ENCODE measurements around the gene LMAN2.

Gene LMAN2

GRCh38 chr5:177355162-177355867, 3.8 kb upstream of the LMAN2 start:
- TF ChIP-seq CTCF (IDR thresholded peaks at IDR 0.05): no peak
- H3K27ac ChIP-seq: no peak overlapping the region
- H3K9me3 ChIP-seq (ENCODE audit: control insufficient read depth, low read length): no peaks in the 10 kb centered on the region
- H3K4me2 ChIP-seq (ENCODE audit: low read length): no peak overlapping the region
- H3K79me2 ChIP-seq: peaks cover 9% of the 10 kb centered on the region
- H3K9ac ChIP-seq: no peak overlapping the region
- peaks cover 4% of the 10 kb centered on the region for H3K4me1 ChIP-seq
- no peaks in the 10 kb centered on the region for H3K27me3 ChIP-seq (ENCODE audit: control insufficient read depth, insufficient read depth, low read length)
- no peak overlapping the region for H3K4me3 ChIP-seq (ENCODE audit: low read depth, low read length)
- H3K36me3 ChIP-seq (ENCODE audit: control insufficient read depth, insufficient read depth, low read length): no peaks in the 10 kb centered on the region
- no peak overlapping the region for H2AFZ ChIP-seq

- TF ChIP-seq CTCF (IDR thresholded peaks at IDR 0.05): no peak
- Histone ChIP-seq H3K36me3 (ENCODE audit: control insufficient read depth, insufficient read depth, low read length) (no peaks in the 10 kb centered on the region), H3K4me1 (peaks cover 5% of the 10 kb centered on the region), H3K4me3 (ENCODE audit: low read depth, low read length) (no peak overlapping the region), H3K9ac (no peak overlapping the region), H3K79me2 (peaks cover 10% of the 10 kb centered on the region), H3K9me3 (ENCODE audit: control insufficient read depth, low read length) (no peaks in the 10 kb centered on the region), H3K27me3 (ENCODE audit: control insufficient read depth, insufficient read depth, low read length) (no peaks in the 10 kb centered on the region), H3K4me2 (ENCODE audit: low read length) (no peak overlapping the region), H2AFZ (no peak overlapping the region), H3K27ac (no peak overlapping the region)
Measured at GRCh38 chr5:177354711-177355110, 3.2 kb upstream of the LMAN2 start.

- Histone ChIP-seq H3K79me2 (peaks cover 10% of the 10 kb centered on the region), H3K27ac (no peak overlapping the region), H3K4me1 (peaks cover 5% of the 10 kb centered on the region), H3K4me3 (ENCODE audit: low read depth, low read length) (no peak overlapping the region), H3K4me2 (ENCODE audit: low read length) (no peak overlapping the region), H3K27me3 (ENCODE audit: control insufficient read depth, insufficient read depth, low read length) (no peaks in the 10 kb centered on the region), H3K9ac (no peak overlapping the region), H3K36me3 (ENCODE audit: control insufficient read depth, insufficient read depth, low read length) (no peaks in the 10 kb centered on the region), H2AFZ (no peak overlapping the region), H3K9me3 (ENCODE audit: control insufficient read depth, low read length) (no peaks in the 10 kb centered on the region)
- no peak for TF ChIP-seq CTCF (IDR thresholded peaks at IDR 0.05)
Measured at GRCh38 chr5:177354256-177354655, 2.8 kb upstream of the LMAN2 start.

GRCh38 chr5:177353093-177353492, 1.6 kb upstream of the LMAN2 start:
- no peak overlapping the region for H2AFZ ChIP-seq
- TF ChIP-seq CTCF (IDR thresholded peaks at IDR 0.05): no peak

More at GRCh38 chr5:177353093-177353492, 1.6 kb upstream of the LMAN2 start:
- Histone ChIP-seq H3K79me2 (peaks cover 10% of the 10 kb centered on the region), H3K27me3 (ENCODE audit: control insufficient read depth, insufficient read depth, low read length) (no peaks in the 10 kb centered on the region), H3K4me3 (ENCODE audit: low read depth, low read length) (no peak overlapping the region), H3K4me2 (ENCODE audit: low read length) (no peak overlapping the region), H3K27ac (no peak overlapping the region), H3K36me3 (ENCODE audit: control insufficient read depth, insufficient read depth, low read length) (no peaks in the 10 kb centered on the region), H3K9ac (no peak overlapping the region), H3K4me1 (peaks cover 5% of the 10 kb centered on the region), H3K9me3 (ENCODE audit: control insufficient read depth, low read length) (no peaks in the 10 kb centered on the region)

All from parathyroid adenoma (tissue), 2 donors.